ENCODE results near the gene SLC25A22.
A peak's percentile ranks its signal among the peaks of the same experiment; 100 is the strongest.

Gene SLC25A22

GRCh38 chr11:803467-803742 lies 5.3 kb upstream of the SLC25A22 start:
- DNase-seq (ENCODE audit: low spot score) = no peak

GRCh38 chr11:802693-803466 lies 4.8 kb upstream of the SLC25A22 start:
- DNase-seq (ENCODE audit: low spot score) = no peak

- DNase-seq (ENCODE audit: low spot score) = no peak
Observed at GRCh38 chr11:802018-802617, 4.0 kb upstream of the SLC25A22 start.

- DNase-seq (ENCODE audit: low spot score) = no peak
Observed at GRCh38 chr11:801097-801780, 3.2 kb upstream of the SLC25A22 start.

GRCh38 chr11:800473-800872 lies 2.4 kb upstream of the SLC25A22 start:
- no peak for DNase-seq (ENCODE audit: low spot score)

GRCh38 chr11:799641-800316 lies 1.7 kb upstream of the SLC25A22 start:
- DNase-seq (ENCODE audit: low spot score) = no peak

- peak; percentile 57 for DNase-seq (ENCODE audit: low spot score)
Observed at GRCh38 chr11:797296-798092, 587 bp downstream of the SLC25A22 start.

- no peak for DNase-seq (ENCODE audit: low spot score)
Observed at GRCh38 chr11:796565-797295, 1.4 kb downstream of the SLC25A22 start.

GRCh38 chr11:795634-796564 lies 2.2 kb downstream of the SLC25A22 start:
- no peak for DNase-seq (ENCODE audit: low spot score)

- no peak for DNase-seq (ENCODE audit: low spot score)
Observed at GRCh38 chr11:794766-795633, 3.1 kb downstream of the SLC25A22 start.

GRCh38 chr11:794013-794765 lies 3.9 kb downstream of the SLC25A22 start:
- DNase-seq (ENCODE audit: low spot score) = no peak

- DNase-seq (ENCODE audit: low spot score) = no peak
Observed at GRCh38 chr11:793556-793955, 4.5 kb downstream of the SLC25A22 start.

- no peak for DNase-seq (ENCODE audit: low spot score)
Observed at GRCh38 chr11:792873-793272, 5.2 kb downstream of the SLC25A22 start.

GRCh38 chr11:792535-792821 lies 5.6 kb downstream of the SLC25A22 start:
- DNase-seq (ENCODE audit: low spot score) = no peak

GRCh38 chr11:791658-792534 lies 6.2 kb downstream of the SLC25A22 start:
- DNase-seq (ENCODE audit: low spot score) = no peak

GRCh38 chr11:790721-791564 lies 7.1 kb downstream of the SLC25A22 start:
- DNase-seq (ENCODE audit: low spot score) = no peak

GRCh38 chr11:789943-790342 lies 8.1 kb downstream of the SLC25A22 start, which contains the start of gene CEND1:
Gene CEND1 (minus strand): TSS chr11:790090. CDS start chr11:788576, 1,514 bp downstream.
- peak; percentile 48 for DNase-seq (ENCODE audit: low spot score)

Measured in pons (tissue), 1 donor.